ENCODE measurements around the gene TRAF7.
"Not testable (repeated sequence)": the region's sequence is repeated elsewhere in the genome, so short reads cannot be mapped to it uniquely, and the experiment has no call there.

TRAF7 gene

DNA sequence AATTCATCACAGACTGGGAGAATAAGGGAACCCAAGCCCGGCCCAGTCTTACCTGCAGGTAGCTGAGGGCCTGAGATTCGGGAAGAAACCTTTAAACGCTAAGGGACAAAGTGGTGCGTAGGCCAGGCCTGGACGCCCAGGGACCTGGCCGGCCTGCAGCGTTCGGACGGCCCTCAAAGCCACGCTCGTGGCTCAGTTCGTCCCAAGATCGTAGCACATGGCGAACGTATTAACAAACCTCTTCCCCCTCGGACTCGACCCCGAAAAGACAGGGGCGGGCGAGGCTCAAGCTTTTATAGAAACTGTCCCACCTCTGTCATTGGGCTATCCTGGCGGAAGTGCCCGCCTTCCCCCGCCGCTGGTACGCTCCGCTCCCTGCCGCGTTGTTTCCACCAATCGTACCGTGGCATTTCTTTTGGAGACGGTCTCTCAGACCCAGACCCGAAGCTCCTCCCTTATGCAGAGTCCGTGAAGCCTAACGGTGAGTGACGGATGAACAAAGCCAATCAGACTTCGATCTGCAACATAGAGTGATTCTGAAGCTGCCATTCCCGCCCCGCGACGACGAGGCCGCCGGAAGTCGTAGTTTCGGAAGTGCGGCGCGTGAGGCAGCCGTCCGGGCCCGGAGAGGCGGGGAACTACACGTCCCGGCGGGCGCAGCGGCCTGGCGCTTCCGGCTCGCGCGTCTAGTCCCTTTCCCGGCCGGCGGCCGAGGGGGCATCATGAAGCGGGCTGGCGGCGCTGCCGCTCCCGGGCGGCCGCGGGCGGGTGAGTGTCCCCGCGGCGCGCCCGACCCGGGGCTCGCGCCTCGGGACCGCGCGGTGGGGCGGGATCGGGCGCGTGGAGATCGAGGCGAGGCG, at the start of gene TRAF7:
Gene TRAF7, plus strand, starts transcription at position 692 of the 860 bp plus-strand sequence. CDS start 8,139 bp downstream, outside the sequence.
- DNase-seq (ENCODE audit: low read depth), result peak; percentile 91

DNA sequence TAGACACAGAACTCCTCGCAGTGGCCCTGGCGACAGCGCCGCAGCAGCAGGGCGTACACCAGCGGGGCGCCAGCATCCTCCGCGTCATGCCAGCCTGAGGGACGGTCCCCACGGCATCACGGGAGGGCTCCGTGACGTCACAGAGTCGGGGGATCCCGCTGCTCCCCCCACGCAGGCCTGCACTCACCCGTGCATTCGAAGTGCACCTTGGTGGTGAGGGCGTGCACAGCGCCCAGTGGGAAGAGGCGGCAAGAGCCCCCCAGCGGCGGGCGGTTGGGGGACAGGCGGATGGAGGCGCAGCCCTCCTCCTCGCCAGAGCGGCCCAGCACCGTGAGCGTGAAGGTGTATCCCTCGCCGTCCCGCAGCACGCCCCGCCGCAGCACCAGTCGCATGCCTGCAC, 49.4 kb upstream of the TRAF7 start:
- DNase-seq (ENCODE audit: low read depth), result not testable (repeated sequence)

- not testable (repeated sequence) for DNase-seq (ENCODE audit: low read depth)
Observed at GRCh38 chr16:2107121-2107790, 48.3 kb upstream of the TRAF7 start.

DNA sequence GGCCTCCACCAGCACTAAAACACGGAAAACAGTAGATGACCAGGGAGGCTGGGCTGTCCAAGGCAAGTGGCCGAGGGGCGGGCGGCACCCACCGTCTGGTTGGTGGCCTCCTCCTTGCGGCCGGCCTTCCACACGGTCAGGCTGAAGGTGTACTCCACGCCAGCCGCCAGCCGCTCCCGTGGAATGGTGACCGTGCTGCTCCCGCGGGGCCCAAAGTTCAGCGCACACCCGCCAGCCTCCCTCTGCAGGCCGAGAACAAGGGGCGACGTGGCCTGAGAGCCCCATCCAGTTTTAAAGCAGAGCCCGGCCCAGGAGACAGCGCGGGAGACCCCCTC, 47.8 kb upstream of the TRAF7 start:
- DNase-seq (ENCODE audit: low read depth), result not testable (repeated sequence)

- DNase-seq (ENCODE audit: low read depth), result not testable (repeated sequence)
Observed at GRCh38 chr16:2108446-2109270, 46.9 kb upstream of the TRAF7 start.

GRCh38 chr16:2109271-2109580, 46.4 kb upstream of the TRAF7 start:
- DNase-seq (ENCODE audit: low read depth), result not testable (repeated sequence)

DNA sequence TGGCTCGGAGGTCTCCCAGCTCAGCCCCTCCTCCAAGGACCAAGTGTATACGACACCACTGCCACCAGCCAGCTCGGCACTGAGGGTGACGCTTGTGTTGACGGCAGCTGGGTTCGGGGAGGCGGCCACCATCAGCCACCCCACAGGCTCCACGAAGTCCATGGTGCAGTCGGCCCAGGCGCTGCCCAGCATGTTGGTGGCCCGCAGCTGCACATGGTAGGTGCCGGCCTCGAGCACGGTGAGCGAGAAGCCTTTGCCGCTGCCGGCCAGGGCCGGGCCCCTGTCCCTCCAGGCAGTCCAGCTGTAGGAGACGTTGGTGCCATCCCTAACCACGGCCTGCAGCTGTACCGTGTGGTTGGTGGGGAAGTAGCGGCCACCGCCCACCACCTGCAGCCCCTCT, 45.7 kb upstream of the TRAF7 start:
- not testable (repeated sequence) for DNase-seq (ENCODE audit: low read depth)

GRCh38 chr16:2110332-2111008, 45.1 kb upstream of the TRAF7 start:
- not testable (repeated sequence) for DNase-seq (ENCODE audit: low read depth)

DNA sequence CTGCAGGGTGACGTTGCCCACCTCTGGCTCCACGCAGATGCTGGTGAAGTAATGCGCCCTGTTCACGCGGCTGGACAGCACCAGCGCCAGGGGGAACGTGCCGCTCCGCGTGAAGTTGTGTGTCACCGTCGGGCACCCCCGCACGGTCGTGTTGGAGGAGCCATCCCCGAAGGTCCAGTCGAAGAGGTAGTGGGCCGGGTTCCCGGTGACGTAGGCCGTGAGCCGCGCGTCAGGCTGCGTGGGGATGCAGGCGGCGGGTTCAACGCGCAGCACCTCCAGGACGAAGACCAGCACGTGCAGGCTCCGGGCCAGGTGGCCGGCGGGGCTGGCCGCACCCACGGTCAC, 44.6 kb upstream of the TRAF7 start:
- not testable (repeated sequence) for DNase-seq (ENCODE audit: low read depth)

DNA sequence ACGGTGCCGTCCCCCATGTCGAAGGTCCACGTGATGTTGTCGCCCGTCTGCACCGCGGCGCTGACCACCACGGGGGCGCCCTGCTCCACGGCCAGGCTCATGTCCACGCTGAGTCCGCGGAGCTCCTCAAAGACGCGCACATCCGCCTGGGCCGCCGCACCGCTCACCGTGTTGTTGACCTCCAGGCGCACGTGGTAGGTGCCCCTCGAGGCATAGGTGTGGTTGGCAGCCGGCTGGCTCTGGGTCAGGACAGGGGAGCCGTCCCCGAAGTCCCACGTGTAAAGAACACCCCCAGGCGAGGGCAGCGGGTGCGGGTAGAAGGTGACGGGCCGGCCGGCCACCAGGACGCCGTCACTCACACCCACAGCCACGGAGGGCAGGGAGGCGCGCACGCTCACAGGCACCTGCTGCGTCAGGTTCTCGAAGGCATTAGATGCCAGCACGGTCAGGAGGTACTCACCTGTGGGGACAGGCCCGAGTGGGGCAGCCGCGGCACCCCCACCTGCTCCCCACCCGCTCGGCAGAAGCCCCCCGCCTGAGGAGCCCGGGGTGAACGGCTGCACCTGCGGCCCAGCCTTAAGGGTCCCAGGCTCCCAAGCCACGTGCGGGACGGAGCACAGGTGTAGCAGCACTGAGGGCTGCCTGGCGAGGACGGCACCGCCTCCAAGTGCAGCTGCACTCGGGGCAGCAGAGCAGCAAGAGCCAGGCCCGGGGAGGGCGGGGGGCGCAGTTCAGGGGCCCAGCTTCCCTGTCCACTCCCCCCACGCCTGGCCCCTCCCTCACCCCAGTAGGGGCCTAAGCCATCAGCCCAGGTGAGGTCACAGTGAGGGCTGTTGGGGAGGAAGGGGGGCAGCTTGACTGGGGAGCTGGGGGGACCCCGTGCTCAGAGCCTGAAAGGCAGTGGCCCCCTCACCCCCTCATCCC, 43.9 kb upstream of the TRAF7 start:
- DNase-seq (ENCODE audit: low read depth), result not testable (repeated sequence)

- not testable (repeated sequence) for DNase-seq (ENCODE audit: low read depth)
Observed at GRCh38 chr16:2112539-2113106, 43.0 kb upstream of the TRAF7 start.

DNA sequence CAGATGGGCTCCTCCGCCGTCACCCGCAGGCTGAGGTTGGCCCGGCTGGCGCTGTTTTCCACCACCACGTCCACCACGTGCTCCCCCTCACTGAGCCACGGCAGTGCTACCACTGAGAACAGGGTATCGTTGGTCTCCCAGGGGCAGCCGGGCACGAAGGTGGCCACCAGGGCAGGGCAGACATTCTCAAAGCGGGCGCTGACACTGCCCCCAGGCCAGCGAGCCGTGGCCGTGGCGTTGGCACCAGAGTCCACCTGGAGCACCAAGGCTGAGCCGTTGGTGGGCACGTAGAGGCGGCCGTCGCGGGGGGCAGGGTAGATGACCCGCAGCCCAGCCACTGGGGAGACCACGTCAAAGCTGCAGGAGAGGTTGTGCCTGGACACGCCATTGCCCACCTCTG, 41.4 kb upstream of the TRAF7 start:
- DNase-seq (ENCODE audit: low read depth), result not testable (repeated sequence)

DNA sequence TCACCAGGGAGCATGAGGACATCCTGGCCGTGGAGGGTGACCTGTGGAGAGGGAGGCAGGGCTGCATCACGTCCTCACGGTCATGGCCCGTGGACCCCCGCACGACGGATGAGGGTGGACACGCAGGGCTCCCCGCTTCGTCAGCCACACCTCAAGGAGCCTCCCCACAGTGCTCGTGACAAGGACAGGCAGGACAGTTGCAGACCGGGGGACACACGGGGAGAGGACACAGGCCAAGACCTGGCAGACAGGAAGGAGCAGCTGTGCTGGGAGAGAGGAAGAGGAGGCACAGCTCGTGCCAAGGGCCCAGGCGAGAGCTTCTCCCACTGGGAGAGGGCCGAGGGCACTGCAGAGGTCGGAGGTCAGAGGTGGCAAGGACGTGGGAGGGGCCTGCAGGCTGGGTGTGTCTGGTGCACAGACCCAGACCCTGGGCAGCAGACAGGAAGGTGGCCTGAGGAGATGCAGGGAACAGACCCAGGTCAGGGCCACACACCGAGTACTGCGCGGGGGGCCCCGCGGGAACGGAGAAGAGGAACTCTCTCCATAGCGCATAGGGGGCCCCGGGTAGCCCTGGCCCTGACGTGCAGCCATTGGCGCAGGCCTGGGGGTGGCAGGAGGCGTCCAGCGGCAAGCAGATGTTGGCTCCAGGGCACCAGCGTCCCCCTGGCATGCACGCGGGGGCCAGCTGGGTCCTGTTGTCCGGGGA, 40.5 kb upstream of the TRAF7 start:
- not testable (repeated sequence) for DNase-seq (ENCODE audit: low read depth)

DNA sequence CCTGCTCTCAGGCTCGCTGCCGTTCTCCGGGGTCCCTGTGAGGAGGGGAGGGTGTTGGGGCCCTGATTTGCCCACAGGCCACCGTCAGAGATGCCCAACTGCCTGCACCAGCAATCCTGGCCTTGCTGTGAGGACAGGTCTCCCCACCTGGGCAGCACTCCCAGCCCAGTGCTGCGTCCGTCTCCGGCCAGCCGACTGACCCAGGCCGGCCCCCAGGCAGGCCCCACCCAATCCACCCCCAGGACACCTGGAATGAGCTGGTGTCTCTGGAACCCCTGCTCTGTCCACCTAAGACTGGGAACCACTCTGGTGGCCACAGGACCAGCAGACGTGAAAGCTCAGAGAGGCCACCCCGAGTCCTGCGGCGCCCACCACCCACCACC, 40.0 kb upstream of the TRAF7 start:
- DNase-seq (ENCODE audit: low read depth), result no peak

GRCh38 chr16:2116428-2116827, 39.2 kb upstream of the TRAF7 start:
- DNase-seq (ENCODE audit: low read depth), result not testable (repeated sequence)

DNA sequence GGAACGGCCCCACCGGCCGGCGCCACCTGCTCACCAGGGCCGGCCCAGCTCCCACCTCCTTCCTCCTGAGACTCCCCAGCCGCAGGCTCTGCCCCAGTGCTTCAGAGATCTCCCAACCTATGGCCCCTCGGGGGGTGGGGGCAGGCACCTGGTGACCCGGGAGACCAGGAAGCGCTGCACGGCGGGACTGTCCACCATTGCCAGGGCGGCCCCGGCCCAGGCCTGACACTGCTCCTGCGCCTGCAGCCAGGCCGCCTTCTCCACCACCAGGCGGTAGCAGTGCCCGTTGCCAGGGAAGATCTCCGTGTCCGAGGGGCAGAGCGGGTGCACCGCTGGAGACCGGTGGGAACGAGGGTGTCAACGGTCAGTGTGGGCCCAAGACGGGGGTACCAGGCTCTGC, 38.2 kb upstream of the TRAF7 start:
- not testable (repeated sequence) for DNase-seq (ENCODE audit: low read depth)

GRCh38 chr16:2117960-2118722, 37.4 kb upstream of the TRAF7 start:
- DNase-seq (ENCODE audit: low read depth), result not testable (repeated sequence)

- not testable (repeated sequence) for DNase-seq (ENCODE audit: low read depth)
Observed at GRCh38 chr16:2121325-2121724, 34.3 kb upstream of the TRAF7 start.

DNA sequence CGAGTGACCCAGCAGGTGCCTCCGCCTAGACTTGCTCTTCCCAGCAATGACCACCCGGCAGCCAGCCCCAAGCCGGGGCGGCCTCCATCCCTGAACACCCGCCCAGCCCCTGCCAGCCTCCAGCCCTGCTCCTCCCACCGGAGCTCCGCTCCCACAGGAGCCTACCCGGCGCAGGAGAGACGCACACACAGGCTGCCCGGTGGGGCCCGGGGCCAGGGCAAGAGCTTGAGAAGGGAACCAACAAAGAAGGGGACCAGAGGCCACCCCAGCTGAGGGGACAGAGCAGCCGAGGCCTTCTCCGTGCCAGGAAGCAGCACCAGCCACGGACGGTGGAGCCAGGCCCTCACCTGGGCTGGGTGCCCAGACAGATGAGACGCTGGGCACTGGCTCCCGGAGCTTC, 33.7 kb upstream of the TRAF7 start:
- DNase-seq (ENCODE audit: low read depth), result no peak
